ENCODE measurements around the gene KRTAP9-7. TPM values are rescaled to one million over a fixed set of nuclear protein-coding genes. Genes with fewer than 3 reads are reported as not detected.

The KRTAP9-7 gene
- total RNA-seq, 1 experiment from 2014 or later, result not detected

DNA sequence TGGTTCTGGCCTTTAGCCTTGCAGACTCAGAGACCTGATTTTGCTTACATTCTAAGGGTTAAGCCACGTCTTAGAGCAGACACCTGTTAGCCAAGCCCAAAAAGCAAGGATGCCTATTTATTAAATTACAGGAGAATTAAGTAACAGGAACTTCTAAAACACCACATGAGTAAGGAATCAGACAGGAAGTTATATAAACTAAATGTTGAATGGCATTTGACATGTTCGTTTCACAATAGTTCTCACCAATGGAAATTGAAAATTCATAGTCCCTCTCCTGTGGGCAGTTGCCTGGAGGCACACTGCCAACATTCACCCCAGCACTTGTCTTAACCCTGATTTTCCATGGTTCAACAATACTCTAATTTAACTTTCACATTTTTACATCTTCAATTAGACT, 9.0 kb downstream of the KRTAP9-7 start:
- H3K4me3 Mint-ChIP-seq, result no peak overlapping the region
- H3K9me3 Mint-ChIP-seq, result peaks cover 12% of the 10 kb centered on the region
- H3K27me3 Mint-ChIP-seq (ENCODE audit: low read depth), result no peaks in the 10 kb centered on the region

More for the DNA sequence above, 9.0 kb downstream of the KRTAP9-7 start:
- H3K36me3 Mint-ChIP-seq, result no peaks in the 10 kb centered on the region
- CTCF ChIA-PET, result no interaction called here
- DNase-seq (ENCODE audit: low spot score) (no peak), ATAC-seq (no peak)
- no peak for TF ChIP-seq NFYB (CRISPR knock-in tag; conservative IDR thresholded peaks at IDR 0.05; ENCODE audit: low read depth)
- TF ChIP-seq, protein P1, sequence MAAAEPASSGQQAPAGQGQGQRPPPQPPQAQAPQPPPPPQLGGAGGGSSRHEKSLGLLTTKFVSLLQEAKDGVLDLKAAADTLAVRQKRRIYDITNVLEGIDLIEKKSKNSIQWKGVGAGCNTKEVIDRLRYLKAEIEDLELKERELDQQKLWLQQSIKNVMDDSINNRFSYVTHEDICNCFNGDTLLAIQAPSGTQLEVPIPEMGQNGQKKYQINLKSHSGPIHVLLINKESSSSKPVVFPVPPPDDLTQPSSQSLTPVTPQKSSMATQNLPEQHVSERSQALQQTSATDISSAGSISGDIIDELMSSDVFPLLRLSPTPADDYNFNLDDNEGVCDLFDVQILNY (CRISPR knock-in tag; IDR thresholded peaks at IDR 0.05), result no peak
- TF ChIP-seq, protein P2, sequence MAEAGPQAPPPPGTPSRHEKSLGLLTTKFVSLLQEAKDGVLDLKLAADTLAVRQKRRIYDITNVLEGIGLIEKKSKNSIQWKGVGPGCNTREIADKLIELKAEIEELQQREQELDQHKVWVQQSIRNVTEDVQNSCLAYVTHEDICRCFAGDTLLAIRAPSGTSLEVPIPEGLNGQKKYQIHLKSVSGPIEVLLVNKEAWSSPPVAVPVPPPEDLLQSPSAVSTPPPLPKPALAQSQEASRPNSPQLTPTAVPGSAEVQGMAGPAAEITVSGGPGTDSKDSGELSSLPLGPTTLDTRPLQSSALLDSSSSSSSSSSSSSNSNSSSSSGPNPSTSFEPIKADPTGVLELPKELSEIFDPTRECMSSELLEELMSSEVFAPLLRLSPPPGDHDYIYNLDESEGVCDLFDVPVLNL (CRISPR knock-in tag; IDR thresholded peaks at IDR 0.05; ENCODE audit: borderline replicate concordance, low read depth), result no peak
- TF ChIP-seq, protein P3, sequence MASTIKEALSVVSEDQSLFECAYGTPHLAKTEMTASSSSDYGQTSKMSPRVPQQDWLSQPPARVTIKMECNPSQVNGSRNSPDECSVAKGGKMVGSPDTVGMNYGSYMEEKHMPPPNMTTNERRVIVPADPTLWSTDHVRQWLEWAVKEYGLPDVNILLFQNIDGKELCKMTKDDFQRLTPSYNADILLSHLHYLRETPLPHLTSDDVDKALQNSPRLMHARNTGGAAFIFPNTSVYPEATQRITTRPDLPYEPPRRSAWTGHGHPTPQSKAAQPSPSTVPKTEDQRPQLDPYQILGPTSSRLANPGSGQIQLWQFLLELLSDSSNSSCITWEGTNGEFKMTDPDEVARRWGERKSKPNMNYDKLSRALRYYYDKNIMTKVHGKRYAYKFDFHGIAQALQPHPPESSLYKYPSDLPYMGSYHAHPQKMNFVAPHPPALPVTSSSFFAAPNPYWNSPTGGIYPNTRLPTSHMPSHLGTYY (CRISPR knock-in tag; IDR thresholded peaks at IDR 0.05), result no peak
- TF ChIP-seq PRDM15 (CRISPR knock-in tag; IDR thresholded peaks at IDR 0.05), result no peak
- TF ChIP-seq FOXJ3 (CRISPR knock-in tag; IDR thresholded peaks at IDR 0.05; ENCODE audit: borderline replicate concordance), result no peak
- no peak for TF ChIP-seq MLX (CRISPR knock-in tag; IDR thresholded peaks at IDR 0.05)
- no peak for TF ChIP-seq ESRRA (CRISPR knock-in tag; IDR thresholded peaks at IDR 0.05; ENCODE audit: borderline replicate concordance)
- TF ChIP-seq, protein P4, sequence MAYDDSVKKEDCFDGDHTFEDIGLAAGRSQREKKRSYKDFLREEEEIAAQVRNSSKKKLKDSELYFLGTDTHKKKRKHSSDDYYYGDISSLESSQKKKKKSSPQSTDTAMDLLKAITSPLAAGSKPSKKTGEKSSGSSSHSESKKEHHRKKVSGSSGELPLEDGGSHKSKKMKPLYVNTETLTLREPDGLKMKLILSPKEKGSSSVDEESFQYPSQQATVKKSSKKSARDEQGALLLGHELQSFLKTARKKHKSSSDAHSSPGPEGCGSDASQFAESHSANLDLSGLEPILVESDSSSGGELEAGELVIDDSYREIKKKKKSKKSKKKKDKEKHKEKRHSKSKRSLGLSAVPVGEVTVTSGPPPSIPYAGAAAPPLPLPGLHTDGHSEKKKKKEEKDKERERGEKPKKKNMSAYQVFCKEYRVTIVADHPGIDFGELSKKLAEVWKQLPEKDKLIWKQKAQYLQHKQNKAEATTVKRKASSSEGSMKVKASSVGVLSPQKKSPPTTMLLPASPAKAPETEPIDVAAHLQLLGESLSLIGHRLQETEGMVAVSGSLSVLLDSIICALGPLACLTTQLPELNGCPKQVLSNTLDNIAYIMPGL (CRISPR knock-in tag; IDR thresholded peaks at IDR 0.05), result no peak
- no peak for TF ChIP-seq KAT7 (CRISPR knock-in tag; IDR thresholded peaks at IDR 0.05; ENCODE audit: borderline replicate concordance)
- TF ChIP-seq CBFB (CRISPR knock-in tag; IDR thresholded peaks at IDR 0.05; ENCODE audit: low read depth), result no peak
- no peak for TF ChIP-seq STAT6 (CRISPR knock-in tag; conservative IDR thresholded peaks at IDR 0.05; ENCODE audit: low read depth)
- TF ChIP-seq SP1 (CRISPR knock-in tag; conservative IDR thresholded peaks at IDR 0.05), result no peak
- TF ChIP-seq ZNF121 (CRISPR knock-in tag; IDR thresholded peaks at IDR 0.05), result no peak
- no peak for TF ChIP-seq ZNF232 (CRISPR knock-in tag; IDR thresholded peaks at IDR 0.05)
- TF ChIP-seq, protein P5, sequence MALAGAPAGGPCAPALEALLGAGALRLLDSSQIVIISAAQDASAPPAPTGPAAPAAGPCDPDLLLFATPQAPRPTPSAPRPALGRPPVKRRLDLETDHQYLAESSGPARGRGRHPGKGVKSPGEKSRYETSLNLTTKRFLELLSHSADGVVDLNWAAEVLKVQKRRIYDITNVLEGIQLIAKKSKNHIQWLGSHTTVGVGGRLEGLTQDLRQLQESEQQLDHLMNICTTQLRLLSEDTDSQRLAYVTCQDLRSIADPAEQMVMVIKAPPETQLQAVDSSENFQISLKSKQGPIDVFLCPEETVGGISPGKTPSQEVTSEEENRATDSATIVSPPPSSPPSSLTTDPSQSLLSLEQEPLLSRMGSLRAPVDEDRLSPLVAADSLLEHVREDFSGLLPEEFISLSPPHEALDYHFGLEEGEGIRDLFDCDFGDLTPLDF (CRISPR knock-in tag; IDR thresholded peaks at IDR 0.05), result no peak
- TF ChIP-seq CTCF (IDR thresholded peaks at IDR 0.05), result no peak
- no peak for TF ChIP-seq TEAD4 (CRISPR knock-in tag; IDR thresholded peaks at IDR 0.05)
- no peak overlapping the region for H3K27ac Mint-ChIP-seq
- peaks cover 20% of the 10 kb centered on the region for H3K4me1 Mint-ChIP-seq
- POLR2A ChIA-PET, result no interaction called here
